IMR-90 (cell line): ENCODE measurements around the gene STARD13. TPM values are rescaled to one million over a fixed set of nuclear protein-coding genes. Genes with fewer than 3 reads are reported as not detected.

Experiments used
- ATAC-seq: fragments of 200-7000 bp; cut with Tn5 transposase; 2 replicates; pipeline ENCODE4 v1.9.1; 2020; ENCODE audit warnings: low read depth, mild to moderate bottlenecking, moderate library complexity
- BruUV-seq: library from RNA; stranded (reverse); fragments of 400-500 nt; replicated peaks from 2 replicates; lab custom pipeline; 2021; lab: Mats Ljungman, UMichigan
- CTCF ChIA-PET: fragments of 300-600 bp; formaldehyde crosslinking; extraction: SDS; loops from one replicate; lab custom pipeline; 2021; ENCODE audit warnings: antibody characterized with exemption; lab: Yijun Ruan, JAX
- POLR2A ChIA-PET: fragments of 300-600 bp; sonication (Branson Sonifier 250); formaldehyde crosslinking; loops from one replicate; lab custom pipeline; 2022; ENCODE audit warnings: antibody characterized with exemption; ENCODE audit not compliant: unreplicated experiment; lab: Charles Lee
- DNase-seq: peaks from one replicate; pipeline ENCODE4 v3.0.0; 2013
- H2AFZ ChIP-seq: replicated peaks from 2 replicates; pipeline ENCODE3; 2013; ENCODE audit warnings: low read length, mild to moderate bottlenecking; ENCODE audit not compliant: poor library complexity
- H2AK5ac ChIP-seq: 2 replicates; pipeline ENCODE4 v1.6.1; 2013; ENCODE audit warnings: low read depth, low read length, inconsistent platforms
- H2AK9ac ChIP-seq: replicated peaks from 2 replicates; pipeline ENCODE3; 2013; ENCODE audit warnings: mild to moderate bottlenecking, low read depth, low read length, moderate library complexity; ENCODE audit not compliant: poor library complexity
- H2BK120ac ChIP-seq: 2 replicates; pipeline ENCODE4 v1.6.1; 2013; ENCODE audit warnings: low read depth, low read length, inconsistent platforms
- H2BK15ac ChIP-seq: 3 replicates; pipeline ENCODE4 v1.6.1; 2013; ENCODE audit warnings: low read depth, low read length, inconsistent platforms
- H2BK20ac ChIP-seq: 2 replicates; pipeline ENCODE4 v1.6.1; 2013; ENCODE audit warnings: low read depth, mild to moderate bottlenecking, inconsistent platforms, low read length, moderate library complexity
- H2BK5ac ChIP-seq: 2 replicates; pipeline ENCODE4 v1.6.1; 2013; ENCODE audit warnings: mild to moderate bottlenecking, low read depth, low read length, inconsistent platforms; ENCODE audit not compliant: poor library complexity, severe bottlenecking
- H3K14ac ChIP-seq: replicated peaks from 2 replicates; pipeline ENCODE4 v1.6.1; 2013; ENCODE audit warnings: low read depth, low read length, inconsistent platforms
- H3K18ac ChIP-seq: 2 replicates; pipeline ENCODE4 v1.6.1; 2013; ENCODE audit warnings: low read depth, low read length, control low read depth
- H3K23ac ChIP-seq: 2 replicates; pipeline ENCODE4 v1.6.1; 2013; ENCODE audit warnings: low read depth, low read length, inconsistent platforms
- H3K27ac ChIP-seq: 2 replicates; pipeline ENCODE4 v1.5.1; 2013; ENCODE audit warnings: mild to moderate bottlenecking, control low read depth, low read length; ENCODE audit not compliant: insufficient read depth
- H3K27me3 ChIP-seq: 2 replicates; pipeline ENCODE4 v1.6.1; 2013; ENCODE audit warnings: low read length; ENCODE audit not compliant: control insufficient read depth, insufficient read depth
- H3K36me3 ChIP-seq: 2 replicates; pipeline ENCODE4 v1.6.1; 2013; ENCODE audit warnings: low read length, mixed read lengths; ENCODE audit not compliant: control insufficient read depth, insufficient read depth
- H3K4ac ChIP-seq: 2 replicates; pipeline ENCODE4 v1.6.1; 2013; ENCODE audit warnings: low read depth, low read length, inconsistent platforms
- H3K4me1 ChIP-seq: 2 replicates; pipeline ENCODE4 v1.6.1; 2013; ENCODE audit warnings: low read length, mixed read lengths; ENCODE audit not compliant: control insufficient read depth, insufficient read depth
- H3K4me2 ChIP-seq: 2 replicates; pipeline ENCODE4 v1.6.1; 2013; ENCODE audit warnings: low read depth, mild to moderate bottlenecking, control low read depth, low read length, moderate library complexity
- H3K4me3 ChIP-seq: 2 replicates; pipeline ENCODE4 v1.5.1; 2013; ENCODE audit warnings: low read depth, mild to moderate bottlenecking, control low read depth, low read length, moderate library complexity; ENCODE audit not compliant: insufficient read depth
- H3K56ac ChIP-seq: 2 replicates; pipeline ENCODE4 v1.6.1; 2013; ENCODE audit warnings: low read length, inconsistent platforms; ENCODE audit not compliant: insufficient read depth; ENCODE audit errors: extremely low read depth
- H3K79me1 ChIP-seq, 2 experiments: 2 replicates each; pipeline ENCODE4 v1.6.1; 2013; ENCODE audit warnings: low read length in 2 of 2, inconsistent platforms in 1 of 2, low read depth in 1 of 2
- H3K9ac ChIP-seq: 2 replicates; pipeline ENCODE4 v1.6.1; 2013; ENCODE audit warnings: low read depth, low read length, control low read depth
- H3K9me1 ChIP-seq: 2 replicates; pipeline ENCODE4 v1.6.1; 2013; ENCODE audit warnings: low read length, inconsistent platforms; ENCODE audit not compliant: insufficient read depth
- H3K9me3 ChIP-seq: 2 replicates; pipeline ENCODE4 v1.6.1; 2013; ENCODE audit warnings: low read length; ENCODE audit not compliant: control insufficient read depth, insufficient read depth
- H4K20me1 ChIP-seq: 2 replicates; pipeline ENCODE4 v1.6.1; 2013; ENCODE audit warnings: low read length, inconsistent platforms; ENCODE audit not compliant: insufficient read depth
- H4K5ac ChIP-seq: 2 replicates; pipeline ENCODE4 v1.6.1; 2013; ENCODE audit warnings: mild to moderate bottlenecking, low read depth, low read length, control low read depth
- H4K8ac ChIP-seq, 2 experiments: 2 replicates each; pipeline ENCODE4 v1.6.1; 2013; ENCODE audit warnings: low read depth in 2 of 2, low read length in 2 of 2, control low read depth in 1 of 2, inconsistent platforms in 1 of 2
- H4K91ac ChIP-seq: 2 replicates; pipeline ENCODE4 v1.6.1; 2013; ENCODE audit warnings: low read depth, low read length, inconsistent platforms; ENCODE audit not compliant: insufficient read depth
- BHLHE40 ChIP-seq: fragments of 150-350 bp; IDR thresholded peaks from 2 replicates; pipeline ENCODE4 v1.6.1; 2016; ENCODE audit warnings: mild to moderate bottlenecking, low read depth, low read length
- CHD1 ChIP-seq: IDR thresholded peaks from 2 replicates; pipeline ENCODE4 v1.6.1; 2012; ENCODE audit warnings: low read depth, low read length, improper control_type of control experiment
- FOS ChIP-seq: fragments of 150-350 bp; IDR thresholded peaks from 2 replicates; pipeline ENCODE4 v1.6.1; 2016; ENCODE audit warnings: low read depth, low read length
- MAFK ChIP-seq: IDR thresholded peaks from 2 replicates; pipeline ENCODE4 v1.6.1; 2012; ENCODE audit warnings: low read depth, low read length, improper control_type of control experiment
- MAZ ChIP-seq: IDR thresholded peaks from 2 replicates; pipeline ENCODE4 v1.6.1; 2012; ENCODE audit warnings: low read depth, mild to moderate bottlenecking, low read length, improper control_type of control experiment, moderate library complexity, borderline replicate concordance
- NFE2L2 ChIP-seq: fragments of 150-350 bp; IDR thresholded peaks from 2 replicates; pipeline ENCODE4 v1.6.1; 2016; ENCODE audit warnings: low read depth, mild to moderate bottlenecking, low read length
- POLR2A ChIP-seq: IDR thresholded peaks from 2 replicates; pipeline ENCODE4 v1.6.1; 2012; ENCODE audit warnings: mild to moderate bottlenecking, low read depth, low read length
- RCOR1 ChIP-seq: IDR thresholded peaks from 2 replicates; pipeline ENCODE4 v1.6.1; 2012; ENCODE audit warnings: mild to moderate bottlenecking, low read length, improper control_type of control experiment; ENCODE audit not compliant: insufficient replicate concordance
- SMC3 ChIP-seq: fragments of 150-350 bp; IDR thresholded peaks from 2 replicates; pipeline ENCODE4 v1.6.1; 2016; ENCODE audit warnings: low read depth, mild to moderate bottlenecking, antibody characterized with exemption, low read length, moderate library complexity
- WGBS, 2 experiments: methylation state at CpG; one replicate each; pipeline versions ENCODE4 v1.1.5 to v1.1.7; 2013; ENCODE audit warnings: missing lambda C conversion rate in 2 of 2; ENCODE audit not compliant: insufficient read length in 1 of 2; ENCODE audit errors: extremely low coverage in 2 of 2; 5-methylcytosine and 5-hydroxymethylcytosine counted together
- dilution Hi-C: fragments of 300-500 bp; cut with HindIII; formaldehyde crosslinking; loops from one replicate; pipeline ENCODE4 v1.14.3; 2018; ENCODE audit warnings: low sequenced_read_pairs; ENCODE audit not compliant: unreplicated experiment
- in situ Hi-C: fragments of 300-500 bp; cut with MboI; formaldehyde crosslinking; loops from 3 replicates; pipeline ENCODE4 v1.14.3; 2019; ENCODE audit warnings: low sequenced_read_pairs, inconsistent platforms, mixed read lengths
- intact Hi-C: fragments of 100-400 bp; cut with micrococcal nuclease; formaldehyde crosslinking; loops from 2 replicates; pipeline ENCODE4 v1.10.0; 2022
- polyA plus RNA-seq, 3 experiments: library from polyadenylated mRNA; depleted of rRNA; stranded (reverse); fragments of >200 nt; gene quantifications; 2 replicates each; pipeline ENCODE4 v1.2.3, GENCODE V29; 2012; ENCODE audit warnings: low replicate concordance in 1 of 3
- total RNA-seq: library from RNA; depleted of rRNA; stranded (reverse); fragments of >200 nt; gene quantifications from 2 replicates; pipeline ENCODE4 v1.2.3, GENCODE V29; 2012
- TF ChIP-seq, protein P1 (sequence below): conservative IDR thresholded peaks from 2 replicates; pipeline ENCODE4 v1.5.1; 2012; ENCODE audit warnings: mild to moderate bottlenecking, low read depth, low read length, improper control_type of control experiment
- TF ChIP-seq, protein P2 (sequence below): fragments of 150-350 bp; IDR thresholded peaks from 2 replicates; pipeline ENCODE4 v1.6.1; 2017; ENCODE audit warnings: mild to moderate bottlenecking, antibody characterized with exemption, low read length, low read depth
- TF ChIP-seq, protein P3 (sequence below): fragments of 150-350 bp; IDR thresholded peaks from 2 replicates; pipeline ENCODE4 v1.6.1; 2016; ENCODE audit warnings: low read depth, mild to moderate bottlenecking, low read length, moderate library complexity, borderline replicate concordance

STARD13 gene
- total and polyA plus RNA-seq, 2 of the 4 experiments (the other 2 are of a cell fraction), result 23.6 to 46.6 TPM

DNA sequence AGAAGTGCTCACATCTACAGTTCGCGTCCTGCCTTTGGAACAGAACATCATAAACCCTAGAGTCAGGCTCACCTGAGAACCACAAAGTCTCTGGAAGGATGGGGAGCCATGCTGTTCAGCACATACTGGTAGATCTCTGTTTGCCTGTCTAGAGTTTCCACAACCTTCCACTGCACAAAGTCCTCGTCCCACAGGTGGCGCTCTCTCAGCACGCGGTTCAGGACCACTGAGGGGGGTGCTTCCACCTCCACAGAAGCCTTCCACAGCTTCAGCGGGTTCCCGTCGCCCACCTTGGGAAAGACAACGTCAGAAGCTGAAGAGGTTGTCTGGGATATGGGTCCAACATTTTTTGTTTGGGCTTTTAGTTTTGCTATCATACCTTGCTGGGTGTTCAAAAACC, 175.8 kb downstream of the STARD13 start:
- POLR2A ChIA-PET, result no interaction called here
- TF ChIP-seq, protein P1, sequence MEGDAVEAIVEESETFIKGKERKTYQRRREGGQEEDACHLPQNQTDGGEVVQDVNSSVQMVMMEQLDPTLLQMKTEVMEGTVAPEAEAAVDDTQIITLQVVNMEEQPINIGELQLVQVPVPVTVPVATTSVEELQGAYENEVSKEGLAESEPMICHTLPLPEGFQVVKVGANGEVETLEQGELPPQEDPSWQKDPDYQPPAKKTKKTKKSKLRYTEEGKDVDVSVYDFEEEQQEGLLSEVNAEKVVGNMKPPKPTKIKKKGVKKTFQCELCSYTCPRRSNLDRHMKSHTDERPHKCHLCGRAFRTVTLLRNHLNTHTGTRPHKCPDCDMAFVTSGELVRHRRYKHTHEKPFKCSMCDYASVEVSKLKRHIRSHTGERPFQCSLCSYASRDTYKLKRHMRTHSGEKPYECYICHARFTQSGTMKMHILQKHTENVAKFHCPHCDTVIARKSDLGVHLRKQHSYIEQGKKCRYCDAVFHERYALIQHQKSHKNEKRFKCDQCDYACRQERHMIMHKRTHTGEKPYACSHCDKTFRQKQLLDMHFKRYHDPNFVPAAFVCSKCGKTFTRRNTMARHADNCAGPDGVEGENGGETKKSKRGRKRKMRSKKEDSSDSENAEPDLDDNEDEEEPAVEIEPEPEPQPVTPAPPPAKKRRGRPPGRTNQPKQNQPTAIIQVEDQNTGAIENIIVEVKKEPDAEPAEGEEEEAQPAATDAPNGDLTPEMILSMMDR, result peak; percentile 25; the same call in 1 of the 2 replicates
- TF ChIP-seq, protein P2, sequence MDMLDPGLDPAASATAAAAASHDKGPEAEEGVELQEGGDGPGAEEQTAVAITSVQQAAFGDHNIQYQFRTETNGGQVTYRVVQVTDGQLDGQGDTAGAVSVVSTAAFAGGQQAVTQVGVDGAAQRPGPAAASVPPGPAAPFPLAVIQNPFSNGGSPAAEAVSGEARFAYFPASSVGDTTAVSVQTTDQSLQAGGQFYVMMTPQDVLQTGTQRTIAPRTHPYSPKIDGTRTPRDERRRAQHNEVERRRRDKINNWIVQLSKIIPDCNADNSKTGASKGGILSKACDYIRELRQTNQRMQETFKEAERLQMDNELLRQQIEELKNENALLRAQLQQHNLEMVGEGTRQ, result no peak
- TF ChIP-seq FOS, result no peak
- TF ChIP-seq MAZ, result no peak
- TF ChIP-seq NFE2L2, result no peak
- TF ChIP-seq SMC3, result 0 out of 2 replicates have a peak, but pooled peaks have one; percentile 11
- no peak for TF ChIP-seq POLR2A
- TF ChIP-seq, protein P3, sequence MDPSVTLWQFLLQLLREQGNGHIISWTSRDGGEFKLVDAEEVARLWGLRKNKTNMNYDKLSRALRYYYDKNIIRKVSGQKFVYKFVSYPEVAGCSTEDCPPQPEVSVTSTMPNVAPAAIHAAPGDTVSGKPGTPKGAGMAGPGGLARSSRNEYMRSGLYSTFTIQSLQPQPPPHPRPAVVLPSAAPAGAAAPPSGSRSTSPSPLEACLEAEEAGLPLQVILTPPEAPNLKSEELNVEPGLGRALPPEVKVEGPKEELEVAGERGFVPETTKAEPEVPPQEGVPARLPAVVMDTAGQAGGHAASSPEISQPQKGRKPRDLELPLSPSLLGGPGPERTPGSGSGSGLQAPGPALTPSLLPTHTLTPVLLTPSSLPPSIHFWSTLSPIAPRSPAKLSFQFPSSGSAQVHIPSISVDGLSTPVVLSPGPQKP, result no peak
- no peak for TF ChIP-seq RCOR1
- TF ChIP-seq BHLHE40, result no peak
- no peak for TF ChIP-seq MAFK
- TF ChIP-seq CHD1, result no peak
- Histone ChIP-seq H4K8ac (peak overlapping the region; percentile 41 to 77), H2AK5ac (peak overlapping the region; percentile 97), H3K4me2 (no peak overlapping the region), H3K36me3 (peaks cover 60% of the 10 kb centered on the region), H3K14ac (peak overlapping the region; percentile 70), H4K91ac (peak overlapping the region; percentile 95), H3K27ac (peak overlapping the region; percentile 75), H3K27me3 (no peaks in the 10 kb centered on the region), H3K79me1 (peaks cover 38 to 71% of the 10 kb centered on the region in 2 experiments), H3K23ac (peak overlapping the region; percentile 93), H3K4me1 (peaks cover 53% of the 10 kb centered on the region), H3K9me3 (no peaks in the 10 kb centered on the region), H3K56ac (0 out of 2 replicates have a peak overlapping the region, but pooled peaks have one; percentile 17), H3K9ac (peak overlapping the region; percentile 12), H2BK5ac (peak overlapping the region; percentile 81), H2AK9ac (no peak overlapping the region), H2BK15ac (peak overlapping the region; percentile 97; the same call in 2 of the 3 replicates), H2BK20ac (peak overlapping the region; percentile 88), H4K20me1 (peaks cover 11% of the 10 kb centered on the region; the same call in 1 of the 2 replicates), H3K4me3 (no peak overlapping the region), H3K18ac (peak overlapping the region; percentile 82), H2BK120ac (peak overlapping the region; percentile 89), H3K9me1 (peaks cover 53% of the 10 kb centered on the region), H2AFZ (no peak overlapping the region), H4K5ac (peak overlapping the region; percentile 85), H3K4ac (peak overlapping the region; percentile 94)
- 93% methylated on average over 3 of the region's 10 CpGs; no CpG with 5 or more reads in 1 of the 2 experiments for WGBS, 2 experiments
- intact Hi-C loops, result loop anchor here (5.0 kb wide), 3 partner anchors 432 to 522 kb away; partner anchors contain the start of gene PDS5B
- no TSS peak for BruUV-seq
- DNase-seq (no peak), ATAC-seq (no peak)
- CTCF ChIA-PET, result interaction anchor here (0.7 to 1.2 kb wide), 3 partner anchors 10 to 182 kb away, joined by 3 read pairs; no protein-coding TSS in a partner anchor
- in situ Hi-C loops, result no loop called here
- dilution Hi-C loops, result no loop called here
